Chondrocyte (in vitro differentiated cells): ENCODE measurements around the gene ATP2A1. TPM values are rescaled to one million over a fixed set of nuclear protein-coding genes. Genes with fewer than 3 reads are reported as not detected.

Experiments used
- DNase-seq: peaks from one replicate; pipeline ENCODE4 v3.0.0; 2021; ENCODE audit warnings: mixed read lengths, low spot score
- H3K27ac Mint-ChIP-seq: one replicate; pipeline ENCODE4 v1.8.0; 2021; ENCODE audit warnings: mild to moderate bottlenecking, moderate library complexity, mixed read lengths; ENCODE audit not compliant: unreplicated experiment
- H3K27me3 Mint-ChIP-seq: 2 replicates; pipeline ENCODE4 v1.8.0; 2021; ENCODE audit warnings: low read depth, mixed read lengths
- H3K36me3 Mint-ChIP-seq: 2 replicates; pipeline ENCODE4 v1.8.0; 2021; ENCODE audit warnings: low read depth, mixed read lengths
- H3K4me1 Mint-ChIP-seq: 2 replicates; pipeline ENCODE4 v1.8.0; 2021; ENCODE audit warnings: low read depth, mild to moderate bottlenecking, mixed read lengths
- H3K4me3 Mint-ChIP-seq: one replicate; pipeline ENCODE4 v1.8.0; 2021; ENCODE audit warnings: mild to moderate bottlenecking, moderate library complexity, mixed read lengths; ENCODE audit not compliant: unreplicated experiment
- H3K9me3 Mint-ChIP-seq: 2 replicates; pipeline ENCODE4 v1.8.0; 2021; ENCODE audit warnings: low read depth, mixed read lengths
- CTCF ChIP-seq: fragments of 200-600 bp; sonication (generic); IDR thresholded peaks from 2 replicates; pipeline ENCODE4 v1.5.0; 2021; ENCODE audit warnings: antibody characterized with exemption, mild to moderate bottlenecking, moderate library complexity
- total RNA-seq: library from RNA; stranded (reverse); gene quantifications from 3 replicates; pipeline ENCODE4 v1.2.1, GENCODE V29; 2021

The ATP2A1 gene
- total RNA-seq, 1 donor from 2014 or later, result 0.42 TPM

GRCh38 chr16:28869201-28869600 lies 9.1 kb upstream of the ATP2A1 start:
- peaks cover 19% of the 10 kb centered on the region for H3K4me1 Mint-ChIP-seq
- TF ChIP-seq CTCF, result no peak
- H3K9me3 Mint-ChIP-seq, result no peaks in the 10 kb centered on the region
- no peak overlapping the region for H3K27ac Mint-ChIP-seq
- H3K4me3 Mint-ChIP-seq, result no peak overlapping the region
- H3K36me3 Mint-ChIP-seq, result peaks cover 18% of the 10 kb centered on the region
- H3K27me3 Mint-ChIP-seq, result no peaks in the 10 kb centered on the region
- no peak for DNase-seq

GRCh38 chr16:28872952-28873351 lies 5.3 kb upstream of the ATP2A1 start:
- Mint-ChIP-seq H3K27ac (no peak overlapping the region), H3K36me3 (peaks cover 17% of the 10 kb centered on the region), H3K4me3 (no peak overlapping the region), H3K4me1 (no peaks in the 10 kb centered on the region), H3K27me3 (no peaks in the 10 kb centered on the region), H3K9me3 (no peaks in the 10 kb centered on the region)
- no peak for DNase-seq
- no peak for TF ChIP-seq CTCF

GRCh38 chr16:28873543-28874201 lies 4.6 kb upstream of the ATP2A1 start:
- peak; percentile 76 for TF ChIP-seq CTCF
- H3K27ac Mint-ChIP-seq, result no peak overlapping the region
- no peaks in the 10 kb centered on the region for H3K27me3 Mint-ChIP-seq
- peaks cover 17% of the 10 kb centered on the region for H3K36me3 Mint-ChIP-seq
- no peak for DNase-seq
- no peaks in the 10 kb centered on the region for H3K4me1 Mint-ChIP-seq
- no peak overlapping the region for H3K4me3 Mint-ChIP-seq
- no peaks in the 10 kb centered on the region for H3K9me3 Mint-ChIP-seq

- Mint-ChIP-seq H3K27ac (no peak overlapping the region), H3K9me3 (no peaks in the 10 kb centered on the region), H3K27me3 (no peaks in the 10 kb centered on the region), H3K4me1 (peaks cover 5% of the 10 kb centered on the region), H3K36me3 (peaks cover 12% of the 10 kb centered on the region), H3K4me3 (no peak overlapping the region)
- TF ChIP-seq CTCF, result no peak
- no peak for DNase-seq
Measured at GRCh38 chr16:28874406-28874805, 3.9 kb upstream of the ATP2A1 start.

- no peak for DNase-seq
- H3K4me3 Mint-ChIP-seq, result no peak overlapping the region
- H3K27me3 Mint-ChIP-seq, result no peaks in the 10 kb centered on the region
- peaks cover 6% of the 10 kb centered on the region for H3K4me1 Mint-ChIP-seq
- H3K27ac Mint-ChIP-seq, result peak overlapping the region; percentile 61
- peaks cover 6% of the 10 kb centered on the region for H3K36me3 Mint-ChIP-seq
- no peaks in the 10 kb centered on the region for H3K9me3 Mint-ChIP-seq
- TF ChIP-seq CTCF, result peak; percentile 26
Measured at GRCh38 chr16:28875134-28876018, 2.9 kb upstream of the ATP2A1 start.
